ENCODE results near the gene CSTA.

The CSTA gene

GRCh38 chr3:122298239-122298638 lies 26.8 kb upstream of the CSTA start:
- no peak for TF ChIP-seq CTCF (conservative IDR thresholded peaks at IDR 0.05; ENCODE audit: control insufficient read depth, insufficient read depth, low read depth, low read length)
- DNase-seq (ENCODE audit: low read depth) = no peak
- H3K4me3 ChIP-seq (ENCODE audit: control insufficient read depth, low read depth, low read length) = no peak overlapping the region

DNA sequence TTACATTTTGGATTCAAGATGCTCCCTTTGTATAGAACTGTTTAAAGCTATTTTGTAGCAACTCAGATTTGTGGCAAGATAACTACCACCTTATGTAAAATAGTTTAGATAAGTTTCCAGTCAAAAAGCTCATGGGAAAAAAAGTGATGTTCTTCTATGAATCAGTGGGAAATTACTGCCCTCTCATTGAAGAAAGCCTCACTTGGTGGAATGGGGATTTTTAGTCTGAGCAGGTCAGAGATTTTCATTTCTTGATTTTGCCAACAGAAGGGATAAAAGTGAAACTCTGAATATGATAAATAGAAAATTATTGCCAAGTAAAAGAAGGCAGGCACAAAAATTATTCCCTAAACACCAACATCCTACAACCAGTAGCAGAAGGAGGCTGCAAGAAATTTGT lies 25.8 kb upstream of the CSTA start:
- DNase-seq (ENCODE audit: low read depth) = no peak
- TF ChIP-seq CTCF (conservative IDR thresholded peaks at IDR 0.05; ENCODE audit: control insufficient read depth, insufficient read depth, low read depth, low read length) = no peak
- no peak overlapping the region for H3K4me3 ChIP-seq (ENCODE audit: control insufficient read depth, low read depth, low read length)

GRCh38 chr3:122299872-122300460 lies 25.1 kb upstream of the CSTA start:
- peak; percentile 70 for TF ChIP-seq CTCF (conservative IDR thresholded peaks at IDR 0.05; ENCODE audit: control insufficient read depth, insufficient read depth, low read depth, low read length)
- DNase-seq (ENCODE audit: low read depth) = peak; percentile 30

DNA sequence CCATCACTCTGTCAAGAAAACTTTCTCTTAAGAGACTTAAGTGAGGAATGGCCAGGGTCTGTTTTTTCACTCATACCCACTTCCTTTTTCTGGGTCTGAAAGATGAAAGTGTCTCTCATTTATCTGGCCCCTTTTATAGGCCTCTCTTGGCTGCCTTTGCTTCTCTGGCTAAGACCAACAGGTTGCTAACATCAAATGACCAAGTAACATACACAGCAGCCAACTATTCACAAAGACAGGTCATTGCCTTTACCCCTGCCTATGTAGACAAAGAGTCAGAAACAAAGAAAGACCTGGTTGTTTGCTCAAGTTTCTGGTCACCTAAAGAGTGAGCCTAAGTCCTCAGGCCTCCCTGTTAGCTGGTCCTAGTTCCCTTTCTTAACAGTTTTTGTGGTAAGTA lies 24.0 kb upstream of the CSTA start:
- no peak for DNase-seq (ENCODE audit: low read depth)
- no peak overlapping the region for H3K4me3 ChIP-seq (ENCODE audit: control insufficient read depth, low read depth, low read length)
- no peak for TF ChIP-seq CTCF (conservative IDR thresholded peaks at IDR 0.05; ENCODE audit: control insufficient read depth, insufficient read depth, low read depth, low read length)

More at GRCh38 chr3:122299872-122300460, 25.1 kb upstream of the CSTA start:
- H3K4me3 ChIP-seq (ENCODE audit: control insufficient read depth, low read depth, low read length) = no peak overlapping the region

- TF ChIP-seq CTCF (conservative IDR thresholded peaks at IDR 0.05; ENCODE audit: control insufficient read depth, insufficient read depth, low read depth, low read length) = peak; percentile 24
- DNase-seq (ENCODE audit: low read depth) = peak; percentile 8
- no peak overlapping the region for H3K4me3 ChIP-seq (ENCODE audit: control insufficient read depth, low read depth, low read length)
Measured at GRCh38 chr3:122305818-122306621, 19.0 kb upstream of the CSTA start.

DNA sequence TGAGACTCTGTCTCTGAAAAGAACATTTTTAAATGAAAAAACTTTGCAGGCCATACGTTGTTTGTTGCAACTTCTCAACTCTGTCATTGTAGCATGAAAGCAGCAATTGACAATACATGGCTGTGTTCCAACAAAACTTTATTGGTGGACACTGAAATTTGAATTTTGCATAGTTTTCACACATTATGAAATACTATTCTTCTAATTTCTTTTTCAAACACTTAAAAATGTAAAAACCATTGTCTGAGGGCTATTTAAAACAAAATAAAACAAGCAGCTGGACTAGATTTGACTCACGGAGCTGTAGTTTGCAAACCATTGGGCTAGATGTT lies 18.5 kb upstream of the CSTA start:
- no peak for TF ChIP-seq CTCF (conservative IDR thresholded peaks at IDR 0.05; ENCODE audit: control insufficient read depth, insufficient read depth, low read depth, low read length)
- no peak overlapping the region for H3K4me3 ChIP-seq (ENCODE audit: control insufficient read depth, low read depth, low read length)
- no peak for DNase-seq (ENCODE audit: low read depth)

Data from fibroblast of mammary gland (primary cell).